Pancreas (tissue), 10 donors: ENCODE data around the gene LRRC49. TPM values are rescaled to one million over a fixed set of nuclear protein-coding genes. Genes with fewer than 3 reads are reported as not detected.

Experiments
- ATAC-seq, 4 donors: fragments of 200-7000 bp; cut with Tn5 transposase; one replicate each; pipeline versions ENCODE4 v1.8.0 to v1.9.1; 2020; ENCODE audit warnings: mild to moderate bottlenecking in 4 of 4, moderate library complexity in 4 of 4
- DNase-seq, 6 donors: peaks; one replicate each; pipeline ENCODE4 v3.0.0-alpha.2; 2020
- FAIRE-seq: peaks from 2 replicates; lab custom pipeline; 2012; peaks lifted over from hg19 to GRCh38; lab: Jason Lieb, UNC
- H3K27ac ChIP-seq, 4 donors: fragments of 200-600 bp; sonication (generic); 1 replicate in 3 of 4; 2 replicates in 1 of 4; pipeline versions ENCODE4 v1.5.0 to v1.8.0; 2020
- H3K27me3 ChIP-seq, 4 donors: fragments of 200-600 bp; one replicate each; pipeline ENCODE4 v1.8.0; 2021
- H3K36me3 ChIP-seq, 3 donors: fragments of 200-600 bp; sonication (generic) in 1 of 3; one replicate each; pipeline versions ENCODE4 v1.5.0 to v1.8.0; 2020 to 2021
- H3K4me1 ChIP-seq, 3 donors: fragments of 200-600 bp; one replicate each; pipeline ENCODE4 v1.8.0; 2021
- H3K4me3 ChIP-seq, 4 donors: fragments of 200-600 bp; sonication (generic) in 2 of 4; one replicate each; pipeline versions ENCODE4 v1.5.0 to v1.8.0; 2020 to 2021
- H3K9me3 ChIP-seq, 4 donors: fragments of 200-600 bp; one replicate each; pipeline ENCODE4 v1.8.0; 2021
- CTCF ChIP-seq, 4 donors: fragments of 200-600 bp; sonication (generic) in 3 of 4; IDR thresholded peaks; one replicate each; pipeline versions ENCODE4 v1.5.0 to v1.8.0; 2021; ENCODE audit warnings: antibody characterized with exemption in 4 of 4
- WGBS, 2 donors: extraction: QIAGEN DNeasy Blood & Tissue Kit; methylation state at CpG; one replicate each; pipeline ENCODE4 v1.1.7; 2013; 5-methylcytosine and 5-hydroxymethylcytosine counted together
- intact Hi-C, 3 donors: fragments of 100-400 bp; cut with DNase I; formaldehyde crosslinking; loops; one replicate each; pipeline versions ENCODE4 v1.11.1 to v1.14.2; 2022
- polyA plus RNA-seq, 2 donors: library from polyadenylated mRNA; stranded (reverse); fragments of 200-250 nt; gene quantifications; one replicate each; pipeline ENCODE4 v1.2.3, GENCODE V29; 2013
- total RNA-seq, 6 donors: library from RNA; stranded (reverse); fragmentation: NEBNext Ultra II Directional in 4 of 6; extraction: Animal tissue kit (Norgen Biotek cat#: 25700) in 4 of 6; gene quantifications; one replicate each; pipeline versions ENCODE4 v1.2.1 to v1.2.4, GENCODE V29; 2021 to 2023
- donor health status: healthy with polysubstance abuse.
- donor health status: DM: no; HTN: no; CAD: no; lungs with moderate emphysema.
- donor health status: DM: no; HTN: no; CAD: no.
- donor health status: control.
- donor health status: control.
- donor health status: Bipolar disorder and iron deficiency.
- donor health status: DM: yes; HTN: yes; CAD: no.
- donor health status: DM: no; HTN: no; CAD: no.
- donor health status: DM: no; HTN: no; CAD: no.
- donor health status: DM: yes; HTN: yes; CAD: no.

The LRRC49 gene
- total and polyA plus RNA-seq, 8 donors, result 1.7 to 6.4 (median 4.0) TPM

- FAIRE-seq (no peak), DNase-seq (no peak), ATAC-seq (no peak)
- Histone ChIP-seq H3K27me3 (no peaks in the 10 kb centered on the region), H3K36me3 (no peaks in the 10 kb centered on the region), H3K27ac (no peak overlapping the region), H3K4me3 (no peak overlapping the region), H3K9me3 (no peaks in the 10 kb centered on the region), H3K4me1 (no peaks in the 10 kb centered on the region)
- 48 to 54% methylated on average over 3 of the region's 3 CpGs for WGBS, 2 donors
- TF ChIP-seq CTCF (IDR thresholded peaks at IDR 0.05), result no peak
- intact Hi-C loops, result no loop called here
These were observed 193.2 kb downstream of the LRRC49 start for GRCh38 chr15:71085809-71086208.

GRCh38 chr15:71088155-71088554 lies 195.5 kb downstream of the LRRC49 start:
- no peak for ATAC-seq
- intact Hi-C loops, result no loop called here
- TF ChIP-seq CTCF (IDR thresholded peaks at IDR 0.05), result no peak

GRCh38 chr15:71088683-71089082 lies 196.1 kb downstream of the LRRC49 start:
- Histone ChIP-seq H3K4me1 (no peaks in the 10 kb centered on the region), H3K4me3 (no peak overlapping the region), H3K27ac (no peak overlapping the region), H3K36me3 (no peaks in the 10 kb centered on the region), H3K27me3 (no peaks in the 10 kb centered on the region), H3K9me3 (no peaks in the 10 kb centered on the region)
- intact Hi-C loops, result no loop called here
- WGBS, 2 donors, result 95% methylated on average over 1 of the region's 1 CpG
- no peak for ATAC-seq
- no peak for TF ChIP-seq CTCF (IDR thresholded peaks at IDR 0.05)
- DNase-seq, result no peak
- FAIRE-seq, result no peak

More at GRCh38 chr15:71088155-71088554, 195.5 kb downstream of the LRRC49 start:
- Histone ChIP-seq H3K27me3 (no peaks in the 10 kb centered on the region), H3K4me3 (no peak overlapping the region), H3K36me3 (no peaks in the 10 kb centered on the region), H3K27ac (no peak overlapping the region), H3K9me3 (no peaks in the 10 kb centered on the region), H3K4me1 (no peaks in the 10 kb centered on the region)
- no peak for FAIRE-seq
- no peak for DNase-seq

- Histone ChIP-seq H3K27me3 (no peaks in the 10 kb centered on the region), H3K27ac (no peak overlapping the region), H3K9me3 (no peaks in the 10 kb centered on the region), H3K4me1 (no peaks in the 10 kb centered on the region), H3K4me3 (no peak overlapping the region), H3K36me3 (no peaks in the 10 kb centered on the region)
- intact Hi-C loops, result no loop called here
- no peak for ATAC-seq
- no peak for FAIRE-seq
- no peak for DNase-seq
- WGBS, 2 donors, result 35 to 37% methylated on average over 1 of the region's 1 CpG
- no peak for TF ChIP-seq CTCF (IDR thresholded peaks at IDR 0.05)
These were observed 197.2 kb downstream of the LRRC49 start for GRCh38 chr15:71089801-71090200.

- TF ChIP-seq CTCF (IDR thresholded peaks at IDR 0.05), result no peak
- H3K9me3 ChIP-seq, result no peaks in the 10 kb centered on the region
- 70 to 71% methylated on average over 1 of the region's 1 CpG for WGBS, 2 donors
- H3K27me3 ChIP-seq, result no peaks in the 10 kb centered on the region
- no peaks in the 10 kb centered on the region for H3K36me3 ChIP-seq
- no peak overlapping the region for H3K27ac ChIP-seq
- intact Hi-C loops, result no loop called here
- H3K4me3 ChIP-seq, result no peak overlapping the region
- DNase-seq (no peak), FAIRE-seq (no peak), ATAC-seq (no peak)
- no peaks in the 10 kb centered on the region for H3K4me1 ChIP-seq
These were observed 199.0 kb downstream of the LRRC49 start for GRCh38 chr15:71091601-71092000.
